GM18499 (cell line): ENCODE measurements around the gene MICU1.
"Not testable (repeated sequence)": the region's sequence is repeated elsewhere in the genome, so short reads cannot be mapped to it uniquely, and the experiment has no call there.

ENCODE experiments used
- ATAC-seq: cut with Tn5 transposase; IDR thresholded peaks from one replicate; pipeline ENCODE4 v1.9.1; 2021; ENCODE audit warnings: moderate number of reproducible peaks; ENCODE audit not compliant: insufficient read depth, unreplicated experiment

Gene MICU1

GRCh38 chr10:72462261-72462660 lies 163.6 kb downstream of the MICU1 start:
- no peak for ATAC-seq

- ATAC-seq = no peak
Measured at GRCh38 chr10:72461085-72461484, 164.8 kb downstream of the MICU1 start.

- ATAC-seq = no peak
Measured at GRCh38 chr10:72460284-72460876, 165.5 kb downstream of the MICU1 start.

GRCh38 chr10:72459301-72459700 lies 166.6 kb downstream of the MICU1 start:
- no peak for ATAC-seq

- ATAC-seq = no peak
Measured at GRCh38 chr10:72455889-72456595, 169.8 kb downstream of the MICU1 start.

GRCh38 chr10:72449941-72450441 lies 175.9 kb downstream of the MICU1 start:
- ATAC-seq = no peak

- ATAC-seq = no peak
Measured at GRCh38 chr10:72445851-72446250, 180.0 kb downstream of the MICU1 start.

GRCh38 chr10:72442969-72443368 lies 182.9 kb downstream of the MICU1 start:
- ATAC-seq = not testable (repeated sequence)

- ATAC-seq = no peak
Measured at GRCh38 chr10:72435570-72435969, 190.3 kb downstream of the MICU1 start.

GRCh38 chr10:72430936-72431335 lies 194.9 kb downstream of the MICU1 start:
- ATAC-seq = not testable (repeated sequence)

GRCh38 chr10:72429931-72430330 lies 195.9 kb downstream of the MICU1 start:
- no peak for ATAC-seq

GRCh38 chr10:72426986-72427385 lies 198.9 kb downstream of the MICU1 start:
- no peak for ATAC-seq

GRCh38 chr10:72425133-72425532 lies 200.7 kb downstream of the MICU1 start:
- ATAC-seq = no peak

GRCh38 chr10:72424561-72424960 lies 201.3 kb downstream of the MICU1 start:
- no peak for ATAC-seq

- ATAC-seq = no peak
Measured at GRCh38 chr10:72423426-72423825, 202.5 kb downstream of the MICU1 start.

GRCh38 chr10:72421885-72422540 lies 203.9 kb downstream of the MICU1 start:
- ATAC-seq = no peak

- ATAC-seq = no peak
Measured at GRCh38 chr10:72419241-72419640, 206.6 kb downstream of the MICU1 start.

- ATAC-seq = no peak
Measured at GRCh38 chr10:72418679-72419078, 207.2 kb downstream of the MICU1 start.

- ATAC-seq = no peak
Measured at GRCh38 chr10:72417971-72418370, 207.9 kb downstream of the MICU1 start.

- no peak for ATAC-seq
Measured at GRCh38 chr10:72416661-72417060, 209.2 kb downstream of the MICU1 start.

- ATAC-seq = no peak
Measured at GRCh38 chr10:72414642-72415041, 211.2 kb downstream of the MICU1 start.
